T-helper 9 cell (primary cell): ENCODE data around the gene STK32C.

Experiments used
- DNase-seq: peaks from one replicate; pipeline ENCODE4 v3.0.0-alpha.2; 2020

Gene STK32C

GRCh38 chr10:132178672-132179545 is 128.8 kb downstream of the STK32C start:
- DNase-seq: no peak

- DNase-seq: no peak
Observed at GRCh38 chr10:132178046-132178445, 129.7 kb downstream of the STK32C start.

- DNase-seq: no peak
Observed at GRCh38 chr10:132176623-132177500, 130.9 kb downstream of the STK32C start.

- no peak for DNase-seq
Observed at GRCh38 chr10:132175907-132176581, 131.7 kb downstream of the STK32C start.

GRCh38 chr10:132175408-132175807 is 132.3 kb downstream of the STK32C start:
- DNase-seq: no peak

GRCh38 chr10:132174237-132174636 is 133.5 kb downstream of the STK32C start:
- DNase-seq: no peak

GRCh38 chr10:132173185-132173584 is 134.6 kb downstream of the STK32C start:
- no peak for DNase-seq

GRCh38 chr10:132172091-132173066 is 135.4 kb downstream of the STK32C start:
- no peak for DNase-seq

- DNase-seq: no peak
Observed at GRCh38 chr10:132170561-132171361, 137.0 kb downstream of the STK32C start.

GRCh38 chr10:132169766-132170560 is 137.8 kb downstream of the STK32C start:
- DNase-seq: no peak

- DNase-seq: no peak
Observed at GRCh38 chr10:132169031-132169765, 138.6 kb downstream of the STK32C start.

GRCh38 chr10:132168571-132169030 is 139.1 kb downstream of the STK32C start:
- no peak for DNase-seq

- no peak for DNase-seq
Observed at GRCh38 chr10:132167976-132168375, 139.8 kb downstream of the STK32C start.

GRCh38 chr10:132167041-132167674 is 140.6 kb downstream of the STK32C start:
- no peak for DNase-seq

- no peak for DNase-seq
Observed at GRCh38 chr10:132166216-132166950, 141.4 kb downstream of the STK32C start.

- no peak for DNase-seq
Observed at GRCh38 chr10:132165416-132165980, 142.3 kb downstream of the STK32C start.

- DNase-seq: no peak
Observed at GRCh38 chr10:132164761-132165278, 142.9 kb downstream of the STK32C start.
